Activated CD4-positive, alpha-beta T cell treated with anti-CD3 and anti-CD28 coated beads, Interleukin-10, Interleukin-2, amounts not matched to agents 100 ng/mL and 50 ng/mL, durations not matched to agents 16 hours and 8 hours (primary cell): ENCODE data around the gene PCNX2.
A peak's percentile ranks its signal among the peaks of the same experiment; 100 is the strongest.

Experiments used
- DNase-seq: peaks from one replicate; pipeline ENCODE4 v3.0.0-alpha.2; 2020

Gene PCNX2

GRCh38 chr1:232979558-232979957, 316.0 kb downstream of the PCNX2 start:
- DNase-seq, result no peak

GRCh38 chr1:232978815-232979214, 316.7 kb downstream of the PCNX2 start:
- DNase-seq, result peak; percentile 16

- peak; percentile 29 for DNase-seq
Measured at GRCh38 chr1:232978091-232978634, 317.4 kb downstream of the PCNX2 start.

GRCh38 chr1:232974971-232975370, 320.6 kb downstream of the PCNX2 start:
- no peak for DNase-seq

- DNase-seq, result no peak
Measured at GRCh38 chr1:232973652-232974611, 321.6 kb downstream of the PCNX2 start.

- no peak for DNase-seq
Measured at GRCh38 chr1:232970508-232970907, 325.0 kb downstream of the PCNX2 start.

GRCh38 chr1:232969799-232970198, 325.7 kb downstream of the PCNX2 start:
- DNase-seq, result no peak

- DNase-seq, result peak; percentile 26
Measured at GRCh38 chr1:232968965-232969364, 326.6 kb downstream of the PCNX2 start.

GRCh38 chr1:232968391-232968790, 327.1 kb downstream of the PCNX2 start:
- no peak for DNase-seq

- no peak for DNase-seq
Measured at GRCh38 chr1:232966663-232967062, 328.9 kb downstream of the PCNX2 start.

GRCh38 chr1:232965912-232966217, 329.7 kb downstream of the PCNX2 start:
- DNase-seq, result no peak

- DNase-seq, result no peak
Measured at GRCh38 chr1:232965124-232965911, 330.2 kb downstream of the PCNX2 start.

GRCh38 chr1:232964601-232965000, 330.9 kb downstream of the PCNX2 start:
- DNase-seq, result no peak

- DNase-seq, result no peak
Measured at GRCh38 chr1:232962761-232963745, 332.5 kb downstream of the PCNX2 start.

- no peak for DNase-seq
Measured at GRCh38 chr1:232958067-232958466, 337.5 kb downstream of the PCNX2 start.

- DNase-seq, result no peak
Measured at GRCh38 chr1:232956081-232956480, 339.4 kb downstream of the PCNX2 start.

GRCh38 chr1:232954594-232955365, 340.7 kb downstream of the PCNX2 start:
- DNase-seq, result no peak

GRCh38 chr1:232952514-232953499, 342.7 kb downstream of the PCNX2 start:
- DNase-seq, result peak; percentile 53

- no peak for DNase-seq
Measured at GRCh38 chr1:232951605-232952004, 343.9 kb downstream of the PCNX2 start.

GRCh38 chr1:232951180-232951579, 344.3 kb downstream of the PCNX2 start:
- peak; percentile 46 for DNase-seq
